HepG2 (cell line): ENCODE data around the gene COL8A1.

Experiments
- CERS6 ChIP-seq: sonication (generic); formaldehyde crosslinking; IDR thresholded peaks from 2 replicates; pipeline ENCODE4 v1.5.0; 2020; ENCODE audit warnings: missing genetic modification reagents
- DPF2 ChIP-seq: sonication (generic); formaldehyde crosslinking; IDR thresholded peaks from 2 replicates; pipeline ENCODE4 v1.4.0; 2020; ENCODE audit warnings: mild to moderate bottlenecking, low read depth, missing genetic modification reagents, borderline replicate concordance
- HMG20A ChIP-seq: IDR thresholded peaks from 2 replicates; pipeline ENCODE4 v1.6.1; 2016; ENCODE audit warnings: borderline replicate concordance
- MLX ChIP-seq: IDR thresholded peaks from 2 replicates; pipeline ENCODE4 v1.6.1; 2016
- NR2C2 ChIP-seq: sonication (generic); formaldehyde crosslinking; IDR thresholded peaks from 2 replicates; pipeline ENCODE4 v1.4.0; 2020; ENCODE audit warnings: missing genetic modification reagents, mild to moderate bottlenecking, moderate library complexity, borderline replicate concordance
- ONECUT2 ChIP-seq: sonication (generic); formaldehyde crosslinking; IDR thresholded peaks from 2 replicates; pipeline ENCODE4 v1.4.0; 2020; ENCODE audit warnings: missing genetic modification reagents
- ZNF510 ChIP-seq: sonication (generic); formaldehyde crosslinking; IDR thresholded peaks from 2 replicates; pipeline ENCODE4 v1.4.0; 2020; ENCODE audit warnings: low read depth, mild to moderate bottlenecking, missing genetic modification reagents
- TF ChIP-seq, protein P1 (sequence below): sonication (generic); formaldehyde crosslinking; IDR thresholded peaks from 2 replicates; pipeline ENCODE4 v1.5.0; 2020; ENCODE audit warnings: mild to moderate bottlenecking, missing genetic modification reagents, moderate library complexity

GRCh38 chr3:99640214-99640851 is 1.9 kb downstream of the COL8A1 start:
- TF ChIP-seq ZNF510 (CRISPR knock-in tag): no peak
- no peak for TF ChIP-seq HMG20A
- no peak for TF ChIP-seq DPF2
- TF ChIP-seq, protein P1, sequence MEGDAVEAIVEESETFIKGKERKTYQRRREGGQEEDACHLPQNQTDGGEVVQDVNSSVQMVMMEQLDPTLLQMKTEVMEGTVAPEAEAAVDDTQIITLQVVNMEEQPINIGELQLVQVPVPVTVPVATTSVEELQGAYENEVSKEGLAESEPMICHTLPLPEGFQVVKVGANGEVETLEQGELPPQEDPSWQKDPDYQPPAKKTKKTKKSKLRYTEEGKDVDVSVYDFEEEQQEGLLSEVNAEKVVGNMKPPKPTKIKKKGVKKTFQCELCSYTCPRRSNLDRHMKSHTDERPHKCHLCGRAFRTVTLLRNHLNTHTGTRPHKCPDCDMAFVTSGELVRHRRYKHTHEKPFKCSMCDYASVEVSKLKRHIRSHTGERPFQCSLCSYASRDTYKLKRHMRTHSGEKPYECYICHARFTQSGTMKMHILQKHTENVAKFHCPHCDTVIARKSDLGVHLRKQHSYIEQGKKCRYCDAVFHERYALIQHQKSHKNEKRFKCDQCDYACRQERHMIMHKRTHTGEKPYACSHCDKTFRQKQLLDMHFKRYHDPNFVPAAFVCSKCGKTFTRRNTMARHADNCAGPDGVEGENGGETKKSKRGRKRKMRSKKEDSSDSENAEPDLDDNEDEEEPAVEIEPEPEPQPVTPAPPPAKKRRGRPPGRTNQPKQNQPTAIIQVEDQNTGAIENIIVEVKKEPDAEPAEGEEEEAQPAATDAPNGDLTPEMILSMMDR (CRISPR knock-in tag): no peak
- TF ChIP-seq ONECUT2 (CRISPR knock-in tag): no peak
- TF ChIP-seq NR2C2 (CRISPR knock-in tag): no peak
- TF ChIP-seq CERS6: no peak
- no peak for TF ChIP-seq MLX (CRISPR knock-in tag)
